Non-pigmented ciliary epithelial cell (primary cell): Measurements from ENCODE around the gene MVD.

Experiments
- DNase-seq: peaks from one replicate; pipeline ENCODE4 v3.0.0-alpha.2; 2010; ENCODE audit warnings: low read depth

The MVD gene

DNA sequence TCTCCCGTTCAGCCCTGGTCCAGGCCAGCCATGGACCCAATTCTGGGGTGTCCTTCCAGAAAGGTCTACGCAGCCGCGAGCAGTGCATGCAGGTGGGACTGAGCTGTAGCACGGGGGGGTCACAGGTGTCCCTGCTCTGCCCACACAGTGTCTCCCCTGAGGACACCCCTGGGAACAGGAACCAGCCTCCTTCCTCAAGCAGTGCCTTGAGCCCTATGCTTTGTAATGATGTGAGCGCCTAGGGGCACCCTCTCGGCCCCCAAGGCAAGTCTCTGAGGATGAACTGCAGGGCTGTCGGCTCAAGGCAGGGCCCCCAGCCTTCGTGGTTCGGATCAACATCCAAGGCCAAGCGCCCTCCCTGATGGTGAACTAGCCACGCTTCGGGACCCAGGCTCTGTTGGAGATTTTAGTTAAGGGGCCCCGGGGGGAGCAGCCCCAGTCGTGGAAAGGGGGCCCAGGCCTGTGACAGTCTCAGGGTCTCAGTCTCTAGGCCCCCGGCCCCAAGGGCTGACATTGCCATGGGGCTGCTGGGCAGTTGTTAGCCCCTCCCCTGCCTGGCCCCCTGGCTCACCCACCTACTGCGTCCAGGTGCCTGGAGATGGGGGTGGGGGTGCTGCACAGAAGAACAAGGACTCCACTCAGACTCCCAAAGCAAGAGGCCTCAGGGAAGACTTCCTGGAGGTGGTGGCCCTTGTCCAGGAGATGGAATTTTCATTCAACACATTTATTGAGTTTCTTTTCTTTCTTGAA lies 22.2 kb downstream of the MVD start:
- no peak for DNase-seq

- no peak for DNase-seq
These were observed 22.8 kb downstream of the MVD start for GRCh38 chr16:88640039-88640495.

DNA sequence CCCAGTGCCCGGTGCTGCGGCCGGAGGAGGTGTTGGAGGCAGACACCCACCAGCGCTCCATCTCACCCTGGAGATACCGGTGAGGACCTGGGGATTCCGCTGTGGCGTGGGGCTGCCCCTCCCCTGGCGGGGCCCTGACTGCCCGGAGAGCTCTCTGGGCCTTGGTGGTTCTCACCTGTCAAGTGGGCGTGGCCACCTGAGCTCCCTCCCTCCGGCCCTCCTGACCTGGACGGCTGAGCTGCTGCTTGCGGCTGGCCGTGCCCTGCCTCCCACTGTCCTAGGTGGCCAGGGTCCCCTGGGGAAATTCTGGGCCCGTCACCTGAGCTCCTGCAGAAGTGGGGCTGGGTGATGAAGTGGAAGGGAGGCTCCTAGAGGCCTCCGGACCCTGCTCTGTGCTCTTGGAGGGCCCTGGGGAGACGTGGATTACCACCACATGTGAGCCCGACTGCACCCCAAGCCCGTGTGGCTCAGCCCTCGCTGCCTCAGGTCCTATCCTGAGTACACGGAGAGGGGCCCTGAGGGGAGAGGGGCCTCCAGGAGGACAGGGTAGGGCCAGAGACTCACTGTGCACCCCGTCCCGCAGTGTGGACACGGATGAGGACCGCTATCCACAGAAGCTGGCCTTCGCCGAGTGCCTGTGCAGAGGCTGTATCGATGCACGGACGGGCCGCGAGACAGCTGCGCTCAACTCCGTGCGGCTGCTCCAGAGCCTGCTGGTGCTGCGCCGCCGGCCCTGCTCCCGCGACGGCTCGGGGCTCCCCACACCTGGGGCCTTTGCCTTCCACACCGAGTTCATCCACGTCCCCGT lies 23.5 kb downstream of the MVD start:
- no peak for DNase-seq

DNA sequence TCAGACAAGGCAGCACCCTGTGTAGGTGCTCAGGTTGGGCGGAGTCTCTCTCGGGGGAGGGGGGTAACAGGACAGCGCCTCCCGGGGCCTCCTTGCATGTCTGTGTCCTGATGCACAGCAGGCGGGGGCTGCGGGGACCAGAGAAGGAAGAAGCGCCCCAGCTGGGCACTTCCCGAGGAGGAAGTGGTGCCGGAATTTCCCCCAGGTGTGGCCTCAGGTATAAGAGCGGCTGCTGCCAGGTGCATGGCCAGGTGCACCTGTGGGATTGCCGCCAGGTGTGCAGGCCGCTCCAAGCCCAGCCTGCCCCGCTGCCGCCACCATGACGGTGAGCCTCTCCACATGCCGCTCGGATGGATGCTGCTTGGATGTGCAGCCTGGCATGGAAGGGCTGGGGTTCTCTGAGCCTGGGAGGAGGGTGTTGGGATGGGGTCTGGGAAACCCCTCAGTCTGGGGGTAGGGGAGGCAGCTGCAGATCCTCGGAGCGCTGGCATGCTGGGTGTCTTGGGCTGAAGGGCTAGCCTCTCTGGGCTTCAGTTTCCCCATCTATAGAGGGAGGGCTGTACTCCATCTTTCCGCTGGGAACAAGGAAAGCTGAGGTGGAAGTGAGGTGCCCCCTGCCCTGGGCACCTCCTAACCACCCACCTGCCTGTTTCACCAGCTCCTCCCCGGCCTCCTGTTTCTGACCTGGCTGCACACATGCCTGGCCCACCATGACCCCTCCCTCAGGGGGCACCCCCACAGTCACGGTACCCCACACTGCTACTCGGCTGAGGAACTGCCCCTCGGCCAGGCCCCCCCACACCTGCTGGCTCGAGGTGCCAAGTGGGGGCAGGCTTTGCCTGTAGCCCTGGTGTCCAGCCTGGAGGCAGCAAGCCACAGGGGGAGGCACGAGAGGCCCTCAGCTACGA lies 24.3 kb downstream of the MVD start, which contains the start of gene IL17C:
IL17C (plus strand) TSS at position 250 of the 908 bp plus-strand sequence; CDS start at position 320, 70 bp downstream.
- no peak for DNase-seq

DNA sequence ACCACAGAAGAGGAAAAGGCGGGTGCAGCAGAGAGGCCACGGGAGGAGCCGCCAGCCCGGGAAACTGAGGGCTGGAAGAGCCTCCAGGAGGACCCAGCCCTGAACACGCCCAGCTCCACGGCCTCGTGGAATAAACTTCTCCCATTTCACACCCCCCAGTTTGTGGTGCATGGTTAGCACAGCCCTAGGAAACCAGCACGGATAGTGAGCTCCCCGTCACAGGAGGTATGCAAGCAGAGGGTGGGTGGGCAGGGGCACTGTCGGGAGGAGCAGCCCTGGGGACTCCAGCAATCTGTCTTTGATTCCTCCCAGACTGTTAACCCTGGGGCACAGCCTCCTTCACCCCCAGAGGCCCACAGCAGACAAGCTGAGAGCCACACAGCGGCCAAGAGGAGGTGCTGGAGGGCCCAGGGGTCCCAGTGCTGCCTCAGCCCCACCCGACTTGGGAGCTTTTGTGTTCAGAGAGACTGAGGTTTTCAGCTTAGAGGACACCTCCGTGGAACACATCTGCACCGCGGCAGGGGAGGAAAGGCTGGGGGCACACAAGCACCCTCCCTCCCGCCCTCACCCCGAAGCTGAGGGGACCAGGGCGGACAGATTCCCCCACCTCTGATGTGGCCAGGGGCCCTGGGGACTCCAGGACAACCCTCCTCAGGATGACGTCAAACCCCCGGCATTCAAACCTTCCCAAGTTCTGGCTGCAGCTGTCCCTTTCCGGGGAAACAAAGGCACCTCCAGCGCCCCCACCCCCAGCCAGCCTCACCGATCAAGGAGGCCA lies 26.2 kb downstream of the MVD start:
- no peak for DNase-seq

DNA sequence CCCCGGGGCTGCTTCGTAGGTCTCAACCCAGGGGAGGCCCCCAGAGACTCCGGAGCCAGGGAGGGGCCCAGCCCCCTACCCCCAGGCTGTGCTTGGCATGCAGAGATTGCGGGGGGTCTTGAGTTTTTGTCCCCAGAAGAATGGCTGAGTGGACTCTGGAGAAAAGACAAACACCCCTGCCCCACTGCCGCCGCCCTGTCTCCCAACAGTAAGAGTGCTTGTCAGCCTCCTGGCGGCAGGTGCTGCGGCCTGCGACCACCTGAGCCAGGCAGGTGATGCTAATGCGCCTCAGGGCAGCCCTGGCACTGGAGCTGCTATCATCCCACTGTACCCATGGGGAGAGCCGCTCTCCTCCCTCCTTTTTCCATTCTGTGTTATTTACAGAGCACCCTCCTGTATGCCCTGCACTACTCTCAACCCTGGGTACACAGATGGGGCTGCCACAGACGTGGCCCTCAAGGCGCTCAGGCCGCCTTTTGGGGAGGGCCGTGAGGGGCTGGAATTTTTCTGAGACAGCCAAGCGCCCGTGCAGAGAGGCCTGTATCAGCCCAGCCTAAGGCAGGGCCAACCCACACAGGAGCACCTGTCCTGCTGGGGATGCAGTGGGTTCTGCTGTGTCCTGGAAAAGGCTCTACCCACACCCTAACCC lies 27.1 kb downstream of the MVD start:
- DNase-seq: no peak

DNA sequence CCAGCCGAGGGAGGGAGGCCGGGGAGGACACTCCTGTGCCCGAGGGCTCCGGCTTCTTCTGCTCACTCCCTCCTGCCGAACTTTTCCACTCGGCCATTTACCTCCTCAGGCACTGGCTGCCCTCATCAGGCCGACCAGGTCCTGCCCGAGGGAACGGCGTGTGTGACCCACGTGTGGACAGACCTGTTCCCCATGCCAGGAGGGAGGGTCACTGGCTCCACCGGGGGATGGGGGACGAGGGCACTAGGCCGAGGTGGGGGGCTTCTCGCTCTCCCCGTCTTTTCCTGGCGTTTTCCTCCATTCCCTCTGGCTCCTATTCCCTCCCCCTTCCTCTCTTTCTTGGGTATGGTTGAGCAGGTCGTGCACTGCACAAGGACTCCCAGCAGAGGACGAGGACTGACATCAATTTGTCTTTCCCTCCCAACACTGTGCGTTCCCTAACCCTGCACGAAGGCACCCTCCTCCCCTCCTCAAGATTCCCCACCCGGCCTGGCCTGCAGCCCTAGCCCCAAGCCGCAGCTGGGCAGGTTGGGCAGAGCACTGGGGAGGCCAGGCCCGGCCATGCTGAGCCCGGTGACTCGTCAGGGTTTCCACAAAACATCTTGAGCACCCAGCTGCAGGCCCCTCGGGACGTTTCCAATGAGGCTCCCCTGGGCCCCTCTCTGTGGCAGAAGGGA lies 27.8 kb downstream of the MVD start:
- DNase-seq: no peak

GRCh38 chr16:88634141-88634993 lies 28.5 kb downstream of the MVD start:
- DNase-seq: no peak

GRCh38 chr16:88633684-88634140 lies 29.2 kb downstream of the MVD start:
- DNase-seq: no peak

DNA sequence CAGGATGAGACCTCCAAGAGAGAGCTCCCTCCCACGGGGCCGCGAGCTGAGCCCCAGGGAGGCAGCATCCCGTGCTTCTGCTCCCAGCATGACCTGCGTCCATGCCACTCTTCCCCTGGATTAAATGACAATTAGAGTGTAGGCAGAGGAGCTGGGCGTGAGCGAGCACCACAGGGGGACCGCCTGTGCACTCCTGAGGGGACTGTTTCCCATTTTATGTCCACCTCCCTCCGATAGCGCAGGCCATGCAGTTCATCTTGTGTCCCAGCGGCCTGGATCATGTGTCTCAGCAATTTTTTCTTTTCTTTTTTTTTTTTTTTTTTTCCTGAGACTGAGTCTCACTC lies 30.3 kb downstream of the MVD start:
- no peak for DNase-seq

DNA sequence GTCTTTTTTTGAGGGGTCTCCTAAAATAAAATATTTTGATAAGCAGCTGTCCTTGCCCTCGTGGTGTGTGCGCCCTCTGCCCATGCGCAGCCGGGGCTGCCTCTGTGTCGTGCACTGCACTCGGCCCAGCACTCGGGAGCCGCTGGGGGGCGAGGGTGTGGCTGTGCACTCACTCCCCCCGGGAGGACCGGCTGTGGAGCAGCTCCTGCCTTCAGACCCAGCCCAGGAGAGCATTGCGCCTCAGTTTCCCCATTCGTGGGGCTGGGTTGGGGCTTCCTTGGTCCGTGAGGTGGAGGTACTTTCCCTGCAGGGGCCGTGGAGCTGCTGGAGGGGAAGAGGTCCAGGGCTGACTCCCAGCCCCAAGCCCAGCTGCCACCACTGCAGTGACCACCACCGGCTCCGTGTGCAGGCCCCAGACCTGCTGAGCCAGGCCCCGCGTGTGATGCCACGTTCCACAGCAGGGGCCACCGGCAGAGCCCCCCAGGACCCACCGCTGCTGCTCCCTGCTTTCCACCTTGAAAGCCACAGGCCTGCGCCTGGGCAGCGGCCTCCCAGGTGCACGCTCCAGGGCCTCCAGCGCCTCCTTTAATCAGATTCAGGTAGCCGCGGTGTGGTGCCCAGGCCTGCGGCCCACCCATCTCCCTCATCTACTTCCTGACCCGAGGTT lies 30.8 kb downstream of the MVD start:
- DNase-seq: no peak

GRCh38 chr16:88631384-88631783 lies 31.5 kb downstream of the MVD start:
- DNase-seq: no peak

DNA sequence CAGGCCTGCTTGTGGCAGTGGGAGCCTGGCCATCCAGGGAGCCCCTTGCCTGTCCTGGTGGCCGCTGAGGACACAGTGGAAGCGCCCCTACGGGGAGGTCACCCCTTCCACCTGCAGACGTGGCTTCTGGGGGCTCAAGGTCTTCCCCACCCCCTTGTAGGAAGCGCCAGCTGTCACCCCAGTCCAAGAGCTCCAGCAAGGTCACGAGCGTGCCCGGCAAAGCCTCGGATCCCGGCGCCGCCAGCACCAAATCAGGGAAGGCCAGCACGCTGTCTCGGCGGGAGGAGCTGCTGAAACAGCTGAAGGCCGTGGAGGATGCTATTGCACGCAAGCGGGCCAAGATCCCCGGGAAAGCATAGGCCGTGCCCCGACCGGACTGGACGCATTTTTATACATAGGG lies 31.9 kb downstream of the MVD start:
- DNase-seq: no peak

DNA sequence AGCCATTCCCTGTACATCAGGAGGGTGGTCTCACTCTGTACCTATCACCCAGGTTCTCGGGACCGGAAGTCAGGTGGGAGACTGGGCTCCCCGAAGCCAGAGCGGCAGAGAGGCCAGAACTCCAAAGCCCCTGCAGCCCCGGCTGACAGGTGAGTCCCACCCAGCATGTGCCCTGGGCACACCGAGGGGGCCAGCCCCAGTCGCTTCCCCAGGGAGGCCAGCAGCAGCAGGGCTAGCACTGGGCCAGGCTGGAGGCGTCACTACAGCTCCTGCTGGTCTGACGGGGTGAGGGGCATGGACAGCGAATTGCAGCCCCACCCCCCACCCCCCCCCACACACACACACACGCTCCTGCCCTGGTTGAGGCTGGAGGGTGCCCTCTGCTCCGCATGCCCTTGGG lies 32.5 kb downstream of the MVD start:
- DNase-seq: no peak

- DNase-seq: no peak
These were observed 33.1 kb downstream of the MVD start for GRCh38 chr16:88629835-88630234.

GRCh38 chr16:88628512-88628974 lies 34.3 kb downstream of the MVD start:
- no peak for DNase-seq

- DNase-seq: no peak
These were observed 35.1 kb downstream of the MVD start for GRCh38 chr16:88627531-88628411.

DNA sequence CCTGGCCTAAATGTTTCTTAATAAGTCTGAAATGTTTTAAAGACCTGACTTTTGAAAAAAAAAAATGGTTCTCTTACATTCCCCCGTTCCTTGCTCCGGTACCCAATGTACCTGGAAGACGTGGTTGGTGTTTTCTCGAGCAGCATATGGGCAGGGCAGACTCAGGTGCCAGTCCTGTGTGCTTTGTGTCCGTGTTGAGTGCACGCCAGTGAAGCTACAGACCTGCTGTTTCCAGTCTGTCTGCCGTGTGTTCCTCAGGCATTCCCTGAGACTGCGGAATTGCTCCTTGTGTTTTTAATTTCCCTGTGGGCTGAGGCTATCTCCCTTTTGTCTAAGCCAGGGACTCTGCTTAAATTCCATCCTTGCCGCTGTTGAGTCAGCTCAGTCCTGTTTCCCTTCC lies 36.2 kb downstream of the MVD start:
- DNase-seq: no peak
